ENCODE results near the gene LEKR1. TPM values are rescaled to one million over a fixed set of nuclear protein-coding genes. Genes with fewer than 3 reads are reported as not detected.

LEKR1 gene
- total RNA-seq, 1 donor from 2014 or later: 5.8 TPM

DNA sequence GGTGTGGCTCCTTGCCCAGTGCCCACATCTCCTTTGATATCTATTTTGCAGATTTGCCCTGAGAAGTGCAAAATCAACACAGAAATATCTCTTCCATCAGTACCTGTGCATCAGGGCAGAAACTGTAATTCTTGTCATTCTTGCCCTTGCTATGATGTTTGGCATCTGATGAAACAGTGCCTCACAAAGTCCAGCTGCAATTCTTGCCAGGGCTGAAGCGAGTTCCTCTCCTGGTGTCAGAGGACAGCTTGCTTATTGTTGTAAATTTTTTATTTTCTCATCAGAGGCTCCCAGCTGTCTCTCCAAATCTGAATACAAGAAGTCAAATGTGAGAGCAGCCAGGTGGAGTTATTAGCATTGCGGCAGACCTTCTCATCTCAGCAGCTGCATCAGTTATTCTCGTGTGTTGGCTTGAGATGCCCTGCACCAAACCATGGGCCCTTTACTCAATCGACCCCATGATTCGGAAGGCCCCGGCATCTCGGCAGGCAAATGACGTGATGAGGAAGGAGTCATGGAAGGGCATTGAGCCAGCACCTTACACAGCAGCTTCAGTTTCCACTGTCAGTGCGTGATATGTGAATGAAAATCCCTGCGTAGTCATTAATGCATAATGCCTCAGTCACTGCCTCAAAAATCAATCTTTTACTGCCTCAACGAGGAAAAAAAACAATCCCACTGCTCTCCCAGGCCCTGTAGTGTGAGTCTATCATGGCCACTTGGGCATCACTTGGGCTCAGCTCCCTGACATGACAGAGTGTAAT, 240.4 kb downstream of the LEKR1 start:
- TF ChIP-seq, protein P1, sequence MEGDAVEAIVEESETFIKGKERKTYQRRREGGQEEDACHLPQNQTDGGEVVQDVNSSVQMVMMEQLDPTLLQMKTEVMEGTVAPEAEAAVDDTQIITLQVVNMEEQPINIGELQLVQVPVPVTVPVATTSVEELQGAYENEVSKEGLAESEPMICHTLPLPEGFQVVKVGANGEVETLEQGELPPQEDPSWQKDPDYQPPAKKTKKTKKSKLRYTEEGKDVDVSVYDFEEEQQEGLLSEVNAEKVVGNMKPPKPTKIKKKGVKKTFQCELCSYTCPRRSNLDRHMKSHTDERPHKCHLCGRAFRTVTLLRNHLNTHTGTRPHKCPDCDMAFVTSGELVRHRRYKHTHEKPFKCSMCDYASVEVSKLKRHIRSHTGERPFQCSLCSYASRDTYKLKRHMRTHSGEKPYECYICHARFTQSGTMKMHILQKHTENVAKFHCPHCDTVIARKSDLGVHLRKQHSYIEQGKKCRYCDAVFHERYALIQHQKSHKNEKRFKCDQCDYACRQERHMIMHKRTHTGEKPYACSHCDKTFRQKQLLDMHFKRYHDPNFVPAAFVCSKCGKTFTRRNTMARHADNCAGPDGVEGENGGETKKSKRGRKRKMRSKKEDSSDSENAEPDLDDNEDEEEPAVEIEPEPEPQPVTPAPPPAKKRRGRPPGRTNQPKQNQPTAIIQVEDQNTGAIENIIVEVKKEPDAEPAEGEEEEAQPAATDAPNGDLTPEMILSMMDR (IDR thresholded peaks at IDR 0.05): no peak
- DNase-seq (no peak), ATAC-seq (no peak)
- no peaks in the 10 kb centered on the region for H3K4me1 ChIP-seq
- H3K27ac ChIP-seq: no peak overlapping the region
- H3K9me3 ChIP-seq: no peaks in the 10 kb centered on the region
- H3K36me3 ChIP-seq: no peaks in the 10 kb centered on the region
- intact Hi-C loops (cut with DNase I): no loop called here
- H3K4me3 ChIP-seq: no peak overlapping the region
- no peaks in the 10 kb centered on the region for H3K27me3 ChIP-seq (ENCODE audit: low read depth)

DNA sequence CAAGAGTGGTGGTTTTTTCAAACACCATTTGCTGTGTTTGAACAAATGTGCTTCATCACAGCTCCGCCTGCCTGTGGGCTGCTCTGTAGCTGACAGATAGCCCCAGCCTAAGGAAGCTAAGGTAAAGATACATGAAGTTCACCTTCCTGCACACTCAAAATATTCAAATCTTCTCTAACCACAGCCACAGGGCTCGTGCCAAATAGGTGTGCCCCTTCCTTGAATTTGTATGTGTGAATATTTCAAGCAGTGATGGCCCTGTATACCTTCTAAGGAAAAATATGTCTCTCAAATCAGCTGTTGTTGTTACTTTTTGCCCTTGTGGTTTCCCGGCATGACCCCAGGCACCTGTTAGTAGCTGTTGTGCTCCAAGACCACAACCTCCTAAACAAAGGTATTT, 241.0 kb downstream of the LEKR1 start:
- DNase-seq: no peak
- intact Hi-C loops (cut with DNase I): no loop called here

DNA sequence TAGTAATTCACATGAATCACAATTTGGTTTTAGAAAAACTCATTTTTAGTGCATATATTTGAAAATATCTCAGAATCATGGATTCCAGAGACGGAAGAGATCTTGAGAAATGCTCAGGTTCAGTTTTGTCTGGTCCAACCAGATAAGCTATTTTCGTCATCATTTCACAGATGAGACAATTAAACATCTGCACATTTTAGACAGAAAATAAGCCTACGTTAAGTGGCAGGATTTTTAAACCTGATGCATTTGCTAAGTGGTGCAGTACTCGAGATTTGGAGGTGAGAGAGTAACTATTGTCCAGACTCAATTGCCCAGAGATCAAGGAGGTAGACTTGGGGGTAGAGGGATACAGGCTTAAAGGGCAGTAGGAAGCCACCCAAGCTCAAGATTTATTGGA, 243.3 kb downstream of the LEKR1 start:
- no peak for ATAC-seq
- Histone ChIP-seq H3K27ac (no peak overlapping the region), H3K4me3 (no peak overlapping the region), H3K27me3 (ENCODE audit: low read depth) (no peaks in the 10 kb centered on the region), H3K4me1 (no peaks in the 10 kb centered on the region), H3K36me3 (no peaks in the 10 kb centered on the region), H3K9me3 (no peaks in the 10 kb centered on the region)
- TF ChIP-seq, protein P1 (IDR thresholded peaks at IDR 0.05): no peak
- DNase-seq: no peak
- intact Hi-C loops (cut with DNase I): no loop called here

More for the DNA sequence above, 241.0 kb downstream of the LEKR1 start:
- Histone ChIP-seq H3K4me3 (no peak overlapping the region), H3K27me3 (ENCODE audit: low read depth) (no peaks in the 10 kb centered on the region), H3K27ac (no peak overlapping the region), H3K4me1 (no peaks in the 10 kb centered on the region), H3K36me3 (no peaks in the 10 kb centered on the region), H3K9me3 (no peaks in the 10 kb centered on the region)
- TF ChIP-seq, protein P1 (IDR thresholded peaks at IDR 0.05): no peak
- ATAC-seq: peak in 1 of 2 donors; percentile 27

DNA sequence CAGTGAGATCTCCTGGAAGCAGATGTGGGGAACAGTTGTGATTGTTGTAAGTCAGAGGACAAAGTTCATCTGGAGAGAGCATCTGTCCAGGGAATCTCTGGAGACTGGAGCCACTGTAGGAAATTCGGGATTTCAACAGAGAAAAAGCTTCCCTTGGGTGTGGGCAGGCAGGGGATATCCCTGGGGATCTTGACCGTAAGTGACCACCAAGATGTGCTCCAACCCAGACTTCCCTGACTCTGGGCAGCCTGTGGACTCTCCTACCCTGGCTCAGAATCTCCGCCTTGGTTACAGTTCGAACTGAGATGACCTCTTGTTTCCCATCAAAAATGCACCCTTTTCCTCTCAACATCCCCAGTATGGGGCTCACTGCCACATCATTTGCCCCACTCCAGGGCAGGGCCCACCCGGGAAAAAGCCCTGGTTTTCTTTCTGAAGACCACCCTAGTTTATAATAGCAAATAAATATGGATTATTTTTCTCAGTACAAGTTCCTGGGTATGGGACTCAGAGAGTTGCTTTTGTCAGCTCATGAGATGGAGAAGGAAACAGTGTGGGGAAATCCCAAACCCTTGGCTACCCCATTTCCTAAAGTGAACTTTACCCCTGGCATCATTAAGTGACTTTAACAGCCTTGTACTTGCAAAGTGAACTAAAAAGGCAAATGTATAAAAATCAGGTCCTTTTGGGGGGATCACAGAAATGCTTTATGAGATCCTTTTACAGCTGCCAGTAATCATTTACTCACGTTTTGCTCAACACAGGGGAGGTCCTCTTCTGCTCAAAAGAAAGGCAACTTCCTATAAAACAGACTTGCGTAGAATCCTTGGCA, 243.9 kb downstream of the LEKR1 start:
- DNase-seq: no peak
- TF ChIP-seq, protein P1 (IDR thresholded peaks at IDR 0.05): no peak
- Histone ChIP-seq H3K9me3 (no peaks in the 10 kb centered on the region), H3K4me1 (no peaks in the 10 kb centered on the region), H3K27me3 (ENCODE audit: low read depth) (no peaks in the 10 kb centered on the region), H3K27ac (no peak overlapping the region), H3K4me3 (no peak overlapping the region), H3K36me3 (no peaks in the 10 kb centered on the region)
- intact Hi-C loops (cut with DNase I): no loop called here
- ATAC-seq: peak in 1 of 2 donors; percentile 32

DNA sequence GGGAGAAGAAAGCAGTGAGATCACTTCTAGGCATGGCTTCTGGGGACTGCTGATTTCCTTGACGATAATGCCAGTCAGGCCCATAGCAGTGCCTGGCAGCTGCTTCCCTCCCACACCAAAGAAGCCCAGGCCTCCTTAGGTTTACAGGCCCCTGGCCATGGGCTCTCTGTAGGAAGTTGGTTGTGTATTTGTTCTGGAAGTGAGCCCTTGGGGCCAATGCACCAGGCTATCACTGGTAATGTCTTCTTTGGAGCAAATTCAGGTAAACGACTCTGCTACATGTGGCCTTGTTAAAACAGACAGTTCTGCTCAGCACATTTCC, 244.5 kb downstream of the LEKR1 start:
- intact Hi-C loops (cut with DNase I): no loop called here
- Histone ChIP-seq H3K4me3 (no peak overlapping the region), H3K9me3 (no peaks in the 10 kb centered on the region), H3K4me1 (no peaks in the 10 kb centered on the region), H3K27me3 (ENCODE audit: low read depth) (no peaks in the 10 kb centered on the region), H3K27ac (no peak overlapping the region), H3K36me3 (no peaks in the 10 kb centered on the region)
- DNase-seq (no peak), ATAC-seq (peak; percentile 9 to 20)
- TF ChIP-seq, protein P1 (IDR thresholded peaks at IDR 0.05): no peak

Data from lower lobe of right lung (tissue), 2 donors.